ENCODE results near the gene GNGT2. TPM values are rescaled to one million over a fixed set of nuclear protein-coding genes. Genes with fewer than 3 reads are reported as not detected.

The GNGT2 gene
- total and polyA plus RNA-seq, 4 donors: 0.23 to 2.2 (median 1.1) TPM

- TF ChIP-seq FOXA2 (IDR thresholded peaks at IDR 0.05): no peak
- no peak for TF ChIP-seq RAD21 (IDR thresholded peaks at IDR 0.05)
- TF ChIP-seq HNF4A (conservative IDR thresholded peaks at IDR 0.05): no peak
- no peak for TF ChIP-seq ATF3 (IDR thresholded peaks at IDR 0.05)
- no peak for TF ChIP-seq HNF4G (IDR thresholded peaks at IDR 0.05)
Measured at GRCh38 chr17:49170216-49170615, 40.2 kb downstream of the GNGT2 start (continued).

- no peak overlapping the region for H3K9ac ChIP-seq (ENCODE audit: low read depth in 1 of 2, low read length in 2 of 2)
- no peaks in the 10 kb centered on the region for H3K36me3 ChIP-seq (ENCODE audit: control insufficient read depth in 4 of 4, insufficient read depth in 3 of 4, low read depth in 1 of 4, low read length in 3 of 4)
- 60% methylated on average over 9 of the region's 9 CpGs for WGBS
- peaks cover 0 to 5% (median 0%) of the 10 kb centered on the region in 4 donors for H3K27me3 ChIP-seq (ENCODE audit: control insufficient read depth in 4 of 4, insufficient read depth in 4 of 4, low read length in 3 of 4)
- no peak for DNase-seq (ENCODE audit: low spot score)
- H3K27ac ChIP-seq (ENCODE audit: low read depth in 1 of 2, low read length in 2 of 2): no peak overlapping the region
- H3K4me3 ChIP-seq (ENCODE audit: low read depth in 1 of 3, low read length in 3 of 3): no peak overlapping the region
- no peak for TF ChIP-seq RAD21 (IDR thresholded peaks at IDR 0.05)
- TF ChIP-seq HNF4G (IDR thresholded peaks at IDR 0.05): no peak
- TF ChIP-seq ATF3 (IDR thresholded peaks at IDR 0.05): no peak
- TF ChIP-seq ZBTB33 (IDR thresholded peaks at IDR 0.05): no peak
- TF ChIP-seq FOXA2 (IDR thresholded peaks at IDR 0.05): no peak
- no peak for TF ChIP-seq HNF4A (conservative IDR thresholded peaks at IDR 0.05)
- TF ChIP-seq SP1 (IDR thresholded peaks at IDR 0.05): no peak
- TF ChIP-seq FOXA1 (IDR thresholded peaks at IDR 0.05): no peak
- no peak for TF ChIP-seq TAF1 (conservative IDR thresholded peaks at IDR 0.05)
- no peak for TF ChIP-seq YY1 (IDR thresholded peaks at IDR 0.05)
- TF ChIP-seq NR2F2 (IDR thresholded peaks at IDR 0.05): no peak
- no peaks in the 10 kb centered on the region for H3K4me1 ChIP-seq (ENCODE audit: control insufficient read depth in 4 of 4, insufficient read depth in 4 of 4, low read length in 3 of 4)
- H3K9me3 ChIP-seq (ENCODE audit: control insufficient read depth in 4 of 4, low read length in 3 of 4): no peaks in the 10 kb centered on the region
Measured at GRCh38 chr17:49168706-49169105, 41.7 kb downstream of the GNGT2 start.

- no peaks in the 10 kb centered on the region for H3K9me3 ChIP-seq (ENCODE audit: control insufficient read depth in 4 of 4, low read length in 3 of 4)
- WGBS: 87% methylated on average over 2 of the region's 2 CpGs
- no peak for TF ChIP-seq ATF3 (IDR thresholded peaks at IDR 0.05)
- TF ChIP-seq RAD21 (IDR thresholded peaks at IDR 0.05): no peak
- TF ChIP-seq NR2F2 (IDR thresholded peaks at IDR 0.05): no peak
- TF ChIP-seq GABPA (IDR thresholded peaks at IDR 0.05 in 1 of 2, conservative IDR thresholded peaks at IDR 0.05 in 1 of 2): no peak
- TF ChIP-seq YY1 (IDR thresholded peaks at IDR 0.05): no peak
- TF ChIP-seq RXRA (IDR thresholded peaks at IDR 0.05): no peak
- no peak for TF ChIP-seq CTCF (IDR thresholded peaks at IDR 0.05; ENCODE audit: low read depth, low read length, missing input control)
- TF ChIP-seq TAF1 (conservative IDR thresholded peaks at IDR 0.05): no peak
- no peak for TF ChIP-seq HNF4G (IDR thresholded peaks at IDR 0.05)
- no peak for TF ChIP-seq EGR1 (IDR thresholded peaks at IDR 0.05; ENCODE audit: low read depth in 2 of 2)
- no peak for TF ChIP-seq MAX (IDR thresholded peaks at IDR 0.05)
- no peaks in the 10 kb centered on the region for H3K4me1 ChIP-seq (ENCODE audit: control insufficient read depth in 4 of 4, insufficient read depth in 4 of 4, low read length in 3 of 4)
- H3K4me3 ChIP-seq (ENCODE audit: low read depth in 1 of 3, low read length in 3 of 3): no peak overlapping the region
- H3K27ac ChIP-seq (ENCODE audit: low read depth in 1 of 2, low read length in 2 of 2): no peak overlapping the region
- no peaks in the 10 kb centered on the region for H3K36me3 ChIP-seq (ENCODE audit: control insufficient read depth in 4 of 4, insufficient read depth in 3 of 4, low read depth in 1 of 4, low read length in 3 of 4)
- peaks cover 0 to 5% (median 2%) of the 10 kb centered on the region in 4 donors for H3K27me3 ChIP-seq (ENCODE audit: control insufficient read depth in 4 of 4, insufficient read depth in 4 of 4, low read length in 3 of 4)
- no peak overlapping the region for H3K9ac ChIP-seq (ENCODE audit: low read depth in 1 of 2, low read length in 2 of 2)
- DNase-seq (ENCODE audit: low spot score): no peak
Measured at GRCh38 chr17:49165143-49165542, 45.2 kb downstream of the GNGT2 start.

Measured in liver (tissue), 9 donors.